HCT116 (cell line): Measurements from ENCODE around the gene ZNF236. TPM values are rescaled to one million over a fixed set of nuclear protein-coding genes. Genes with fewer than 3 reads are reported as not detected.

Experiments used
- ATAC-seq: fragments of 200-7000 bp; cut with Tn5 transposase; 2 replicates; pipeline ENCODE4 v1.9.1; 2020; ENCODE audit warnings: mild to moderate bottlenecking, moderate library complexity
- BruUV-seq: library from RNA; stranded (reverse); fragments of 400-500 nt; replicated peaks from 2 replicates; lab custom pipeline; 2021; lab: Mats Ljungman, UMichigan
- CTCF ChIA-PET: fragments of 300-600 bp; sonication (Branson Sonifier 250); formaldehyde crosslinking; loops from one replicate; lab custom pipeline; 2021; ENCODE audit warnings: antibody characterized with exemption; lab: Charles Lee
- POLR2A ChIA-PET: fragments of 300-600, 350-600 bp; sonication (Branson Sonifier 250); formaldehyde crosslinking; loops from one replicate; lab custom pipeline; 2021; ENCODE audit warnings: antibody characterized with exemption; lab: Charles Lee
- RAD21 ChIA-PET, 2 experiments: fragments of 300-600 bp; sonication (Branson Sonifier 250); formaldehyde crosslinking; loops; one replicate each; lab custom pipeline; 2023; ENCODE audit warnings: low total read pairs in 2 of 2; ENCODE audit not compliant: uncharacterized antibody in 2 of 2, unreplicated experiment in 2 of 2, low non-redundant PET in 1 of 2; lab: Charles Lee
- DNase-seq: peaks from one replicate; pipeline ENCODE4 v3.0.0-alpha.2; 2010; ENCODE audit warnings: low read depth, low spot score
- H2AFZ ChIP-seq: fragments of 200-600 bp; shearing (Covaris generic), sonication (generic); 2 replicates; pipeline ENCODE4 v1.6.1; 2017; ENCODE audit warnings: low read depth, mixed run types, mixed read lengths, antibody characterized with exemption, low read length; ENCODE audit not compliant: poor library complexity, severe bottlenecking
- H3K27ac ChIP-seq: 2 replicates; pipeline ENCODE4 v1.5.1; 2012; ENCODE audit warnings: low read depth, low read length
- H3K27me3 ChIP-seq: fragments of 200-600 bp; sonication (generic); 2 replicates; pipeline ENCODE4 v1.6.1; 2016; ENCODE audit warnings: mixed run types, low read length, mixed read lengths; ENCODE audit not compliant: insufficient read depth
- H3K36me3 ChIP-seq, 2 experiments: fragments of 200-500 bp in 1 of 2; fragments of 200-600 bp in 1 of 2; sonication (Bioruptor generic) in 1 of 2; sonication (generic) in 1 of 2; 2 replicates each; pipeline versions ENCODE4 v1.5.1 to v1.6.1; 2014 to 2016; ENCODE audit warnings: low read length in 2 of 2, inconsistent platforms in 1 of 2, mixed read lengths in 1 of 2, mixed run types in 1 of 2; ENCODE audit not compliant: insufficient read depth in 2 of 2, control insufficient read depth in 1 of 2
- H3K4me1 ChIP-seq, 2 experiments: fragments of 200-600 bp in 1 of 2; sonication (generic) in 1 of 2; 2 replicates each; pipeline versions ENCODE4 v1.5.1 to v1.6.1; 2012 to 2017; ENCODE audit warnings: low read length in 2 of 2, inconsistent platforms in 1 of 2, mild to moderate bottlenecking in 1 of 2, mixed read lengths in 1 of 2, mixed run types in 1 of 2, moderate library complexity in 1 of 2; ENCODE audit not compliant: insufficient read depth in 2 of 2, control insufficient read depth in 1 of 2
- H3K4me2 ChIP-seq: fragments of 200-600 bp; sonication (generic); 2 replicates; pipeline ENCODE4 v1.6.1; 2017; ENCODE audit warnings: mixed run types, low read length, mixed read lengths
- H3K4me3 ChIP-seq, 2 experiments: fragments of 200-600 bp in 1 of 2; sonication (generic) in 1 of 2; replicated peaks in 1 of 2; 2 replicates each; pipeline ENCODE4 v1.5.1; 2011 to 2016; ENCODE audit warnings: low read length in 2 of 2, control low read depth in 1 of 2, low read depth in 1 of 2, mild to moderate bottlenecking in 1 of 2, mixed read lengths in 1 of 2, mixed run types in 1 of 2
- H3K79me2 ChIP-seq: fragments of 200-600 bp; sonication (generic); 2 replicates; pipeline ENCODE4 v1.6.1; 2017; ENCODE audit warnings: mild to moderate bottlenecking, mixed run types, low read length, moderate library complexity, mixed read lengths; ENCODE audit not compliant: insufficient read depth
- H3K9ac ChIP-seq: fragments of 200-600 bp; sonication (generic); 2 replicates; pipeline ENCODE4 v1.6.1; 2016; ENCODE audit warnings: low read length, mixed read lengths
- H3K9me2 ChIP-seq: fragments of 200-600 bp; sonication (generic), shearing (Covaris generic); 2 replicates; pipeline ENCODE4 v1.6.1; 2017; ENCODE audit warnings: mixed run types, mild to moderate bottlenecking, moderate library complexity; ENCODE audit not compliant: insufficient read depth
- H3K9me3 ChIP-seq, 2 experiments: fragments of 200-500 bp in 1 of 2; fragments of 200-600 bp in 1 of 2; sonication (Bioruptor generic) in 1 of 2; sonication (generic) in 1 of 2; 2 replicates each; pipeline ENCODE4 v1.6.1; 2014 to 2017; ENCODE audit warnings: low read length in 2 of 2, mixed read lengths in 2 of 2, inconsistent platforms in 1 of 2, low read depth in 1 of 2, mild to moderate bottlenecking in 1 of 2, mixed run types in 1 of 2, moderate library complexity in 1 of 2; ENCODE audit not compliant: control insufficient read depth in 1 of 2, insufficient read depth in 1 of 2
- H4K20me1 ChIP-seq: fragments of 200-600 bp; sonication (generic), shearing (Covaris generic); 2 replicates; pipeline ENCODE4 v1.6.1; 2017; ENCODE audit warnings: mixed run types, mild to moderate bottlenecking, moderate library complexity; ENCODE audit not compliant: insufficient read depth
- CBX3 ChIP-seq: IDR thresholded peaks from 2 replicates; pipeline ENCODE4 v1.6.1; 2012; ENCODE audit warnings: low read depth
- CEBPB ChIP-seq: IDR thresholded peaks from 2 replicates; pipeline ENCODE4 v1.6.1; 2012; ENCODE audit warnings: low read depth
- EGR1 ChIP-seq: IDR thresholded peaks from 2 replicates; pipeline ENCODE4 v1.6.1; 2012; ENCODE audit warnings: low read depth
- EZH2 ChIP-seq: fragments of 200-600 bp; sonication (generic); IDR thresholded peaks from 2 replicates; pipeline ENCODE4 v1.6.1; 2017; ENCODE audit warnings: antibody characterized with exemption, mixed run types
- EZH2phosphoT487 ChIP-seq: fragments of 200-600 bp; IDR thresholded peaks from 2 replicates; pipeline ENCODE4 v1.6.1; 2018; ENCODE audit warnings: antibody characterized with exemption, borderline replicate concordance
- JUND ChIP-seq: IDR thresholded peaks from 2 replicates; pipeline ENCODE4 v1.6.1; 2012
- POLR2AphosphoS5 ChIP-seq: IDR thresholded peaks from 2 replicates; pipeline ENCODE4 v1.6.1; 2011; ENCODE audit warnings: mild to moderate bottlenecking, low read depth, low read length, moderate library complexity
- RAD21 ChIP-seq: IDR thresholded peaks from 2 replicates; pipeline ENCODE4 v1.6.1; 2012; ENCODE audit warnings: low read depth, mild to moderate bottlenecking
- SP1 ChIP-seq: IDR thresholded peaks from 2 replicates; pipeline ENCODE4 v1.6.1; 2012; ENCODE audit warnings: low read depth
- SRF ChIP-seq: IDR thresholded peaks from 2 replicates; pipeline ENCODE4 v1.6.1; 2012; ENCODE audit warnings: low read depth
- TCF7L2 ChIP-seq: IDR thresholded peaks from 2 replicates; pipeline ENCODE4 v1.7.0; 2011; ENCODE audit warnings: borderline replicate concordance, inconsistent platforms; ENCODE audit not compliant: insufficient read depth, insufficient read length; ENCODE audit errors: extremely low read depth
- ZFX ChIP-seq: fragments of 450-650 bp; IDR thresholded peaks from 2 replicates; pipeline ENCODE4 v1.6.1; 2017
- intact Hi-C: fragments of 100-400 bp; cut with micrococcal nuclease; formaldehyde crosslinking; loops from 2 replicates; pipeline ENCODE4 v1.10.0; 2022
- total RNA-seq: library from RNA; stranded (reverse); gene quantifications from one replicate; pipeline ENCODE4 v1.2.1, GENCODE V29; 2021; ENCODE audit not compliant: unreplicated experiment
- TF ChIP-seq, protein P1 (sequence below): IDR thresholded peaks from 2 replicates; pipeline ENCODE4 v1.6.1; 2012; ENCODE audit warnings: low read depth

Gene ZNF236
- total RNA-seq, 1 experiment from 2014 or later = 15.0 TPM

DNA sequence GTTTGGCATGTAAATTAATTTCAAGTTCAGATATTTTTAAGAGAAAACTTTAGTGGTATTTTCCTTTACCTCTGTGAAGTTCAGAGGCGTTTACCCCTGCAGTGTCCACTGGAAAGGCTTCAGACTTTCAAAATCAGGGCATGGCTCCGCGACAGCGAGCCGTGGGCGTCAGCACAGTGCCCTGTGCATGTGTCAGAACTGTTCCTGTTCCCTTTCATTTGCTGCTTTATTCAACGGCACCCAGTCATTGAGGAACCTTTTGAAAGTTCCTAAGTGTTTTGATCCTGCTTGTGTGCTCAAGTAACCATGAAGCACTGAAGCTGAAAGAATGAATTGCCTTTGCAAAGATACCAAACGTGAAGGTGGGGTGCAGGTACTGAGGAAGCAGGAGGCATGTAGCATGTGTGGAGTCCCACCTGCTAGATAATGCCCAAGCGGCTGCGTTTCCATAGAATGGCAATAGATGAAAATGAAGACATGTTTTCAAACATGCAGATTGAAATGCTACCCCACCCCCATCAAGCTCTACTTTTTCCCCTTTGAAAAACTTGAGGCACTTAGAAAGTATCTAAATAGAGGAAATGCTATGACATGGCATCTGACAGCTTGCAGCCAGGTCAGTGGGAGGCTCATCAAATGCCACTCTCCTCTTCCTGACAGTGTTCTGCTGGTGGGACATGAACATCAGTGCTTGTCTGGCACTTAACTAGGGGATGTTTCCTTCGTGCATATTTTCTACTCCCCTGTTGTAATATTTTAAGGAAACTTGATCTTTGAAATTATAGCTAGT is 148.6 kb downstream of the ZNF236 start (continued):
- no peak for TF ChIP-seq RAD21
- TF ChIP-seq, all 23 proteins: peak for 0

DNA sequence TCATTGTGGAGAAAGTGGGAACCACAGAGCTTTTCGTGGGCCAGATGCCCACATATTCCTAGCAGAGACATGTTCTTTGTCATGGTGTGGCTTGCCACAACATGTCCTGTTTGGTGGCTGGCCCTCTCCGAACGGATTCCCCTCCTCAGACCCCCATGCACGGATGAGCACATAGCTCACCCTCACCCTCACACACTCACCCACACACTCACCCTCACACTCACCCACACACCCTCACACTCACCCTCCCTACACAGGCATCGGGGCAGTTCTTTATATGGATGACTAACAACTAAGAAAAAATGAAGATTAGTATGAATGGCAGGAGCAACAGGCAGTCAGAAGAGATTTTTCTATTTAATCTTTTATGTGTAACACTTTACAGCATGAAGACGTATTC is 149.9 kb downstream of the ZNF236 start:
- no TSS peak for BruUV-seq
- Histone ChIP-seq H3K9ac (no peak overlapping the region), H4K20me1 (no peaks in the 10 kb centered on the region), H3K27ac (no peak overlapping the region), H3K27me3 (no peaks in the 10 kb centered on the region), H3K9me2 (no peaks in the 10 kb centered on the region), H3K4me3 (no peak overlapping the region), H2AFZ (no peak overlapping the region), H3K36me3 (no peaks in the 10 kb centered on the region), H3K79me2 (no peaks in the 10 kb centered on the region), H3K9me3 (no peaks in the 10 kb centered on the region), H3K4me2 (no peak overlapping the region), H3K4me1 (no peaks in the 10 kb centered on the region)
- ATAC-seq = no peak
- ChIA-PET POLR2A (no interaction called here), CTCF (no interaction called here), RAD21 (no interaction called here)
- TF ChIP-seq EZH2 = no peak
- TF ChIP-seq EGR1 = no peak
- no peak for DNase-seq
- intact Hi-C loops = no loop called here

DNA sequence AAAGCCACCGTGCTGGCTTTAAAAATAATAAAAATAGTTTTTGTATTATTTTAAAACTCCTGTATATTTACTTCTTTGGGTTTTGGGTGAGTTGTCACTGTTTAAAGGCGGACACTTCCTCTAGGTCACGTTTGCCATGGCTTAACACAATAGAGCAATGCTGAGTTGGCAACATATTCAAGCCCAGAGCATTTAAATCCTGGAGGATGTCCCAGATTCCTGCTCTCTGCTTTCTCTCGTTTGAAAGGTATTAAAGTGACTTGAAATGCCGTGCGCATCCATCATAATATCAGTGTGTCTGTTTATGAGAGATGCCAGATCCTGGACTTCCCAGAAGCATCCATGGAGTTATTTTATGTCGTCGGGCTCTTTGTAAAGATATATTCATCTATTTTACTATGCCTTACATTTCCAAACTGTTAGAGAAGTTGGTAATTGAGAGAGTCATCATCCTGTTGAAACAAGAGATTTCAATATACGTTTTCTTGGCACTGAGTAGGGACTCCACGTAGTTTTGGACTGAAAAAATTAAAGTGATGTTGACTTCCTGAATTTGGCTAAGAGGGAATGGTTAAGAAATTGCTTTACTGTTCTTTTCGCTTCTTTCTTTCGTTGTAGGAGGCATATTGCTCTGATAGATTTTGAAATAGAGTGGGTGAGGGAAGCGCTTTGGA is 150.6 kb downstream of the ZNF236 start:
- ChIA-PET CTCF (no interaction called here), POLR2A (no interaction called here), RAD21 (no interaction called here)
- Histone ChIP-seq H3K36me3 (no peaks in the 10 kb centered on the region), H4K20me1 (no peaks in the 10 kb centered on the region), H3K27ac (no peak overlapping the region), H3K79me2 (no peaks in the 10 kb centered on the region), H3K9me2 (no peaks in the 10 kb centered on the region), H3K9me3 (no peaks in the 10 kb centered on the region), H3K27me3 (no peaks in the 10 kb centered on the region), H3K4me1 (no peaks in the 10 kb centered on the region), H3K4me3 (no peak overlapping the region), H2AFZ (no peak overlapping the region), H3K9ac (no peak overlapping the region), H3K4me2 (no peak overlapping the region)
- intact Hi-C loops = no loop called here
- DNase-seq (no peak), ATAC-seq (no peak)
- no TSS peak for BruUV-seq
- TF ChIP-seq, protein P1, sequence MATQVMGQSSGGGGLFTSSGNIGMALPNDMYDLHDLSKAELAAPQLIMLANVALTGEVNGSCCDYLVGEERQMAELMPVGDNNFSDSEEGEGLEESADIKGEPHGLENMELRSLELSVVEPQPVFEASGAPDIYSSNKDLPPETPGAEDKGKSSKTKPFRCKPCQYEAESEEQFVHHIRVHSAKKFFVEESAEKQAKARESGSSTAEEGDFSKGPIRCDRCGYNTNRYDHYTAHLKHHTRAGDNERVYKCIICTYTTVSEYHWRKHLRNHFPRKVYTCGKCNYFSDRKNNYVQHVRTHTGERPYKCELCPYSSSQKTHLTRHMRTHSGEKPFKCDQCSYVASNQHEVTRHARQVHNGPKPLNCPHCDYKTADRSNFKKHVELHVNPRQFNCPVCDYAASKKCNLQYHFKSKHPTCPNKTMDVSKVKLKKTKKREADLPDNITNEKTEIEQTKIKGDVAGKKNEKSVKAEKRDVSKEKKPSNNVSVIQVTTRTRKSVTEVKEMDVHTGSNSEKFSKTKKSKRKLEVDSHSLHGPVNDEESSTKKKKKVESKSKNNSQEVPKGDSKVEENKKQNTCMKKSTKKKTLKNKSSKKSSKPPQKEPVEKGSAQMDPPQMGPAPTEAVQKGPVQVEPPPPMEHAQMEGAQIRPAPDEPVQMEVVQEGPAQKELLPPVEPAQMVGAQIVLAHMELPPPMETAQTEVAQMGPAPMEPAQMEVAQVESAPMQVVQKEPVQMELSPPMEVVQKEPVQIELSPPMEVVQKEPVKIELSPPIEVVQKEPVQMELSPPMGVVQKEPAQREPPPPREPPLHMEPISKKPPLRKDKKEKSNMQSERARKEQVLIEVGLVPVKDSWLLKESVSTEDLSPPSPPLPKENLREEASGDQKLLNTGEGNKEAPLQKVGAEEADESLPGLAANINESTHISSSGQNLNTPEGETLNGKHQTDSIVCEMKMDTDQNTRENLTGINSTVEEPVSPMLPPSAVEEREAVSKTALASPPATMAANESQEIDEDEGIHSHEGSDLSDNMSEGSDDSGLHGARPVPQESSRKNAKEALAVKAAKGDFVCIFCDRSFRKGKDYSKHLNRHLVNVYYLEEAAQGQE = no peak
- TF ChIP-seq EZH2phosphoT487 (no peak), CBX3 (no peak), SRF (no peak), EZH2 (no peak), CEBPB (no peak), SP1 (no peak), JUND (no peak), ZFX (no peak), TCF7L2 (no peak), POLR2AphosphoS5 (no peak)
